IMR-90 (cell line): Measurements from ENCODE around the gene RALGAPA1. TPM values are rescaled to one million over a fixed set of nuclear protein-coding genes. Genes with fewer than 3 reads are reported as not detected.

Experiments
- ATAC-seq: fragments of 200-7000 bp; cut with Tn5 transposase; 2 replicates; pipeline ENCODE4 v1.9.1; 2020; ENCODE audit warnings: low read depth, mild to moderate bottlenecking, moderate library complexity
- BruUV-seq: library from RNA; stranded (reverse); fragments of 400-500 nt; replicated peaks from 2 replicates; lab custom pipeline; 2021; lab: Mats Ljungman, UMichigan
- CTCF ChIA-PET: fragments of 300-600 bp; formaldehyde crosslinking; extraction: SDS; loops from one replicate; lab custom pipeline; 2021; ENCODE audit warnings: antibody characterized with exemption; lab: Yijun Ruan, JAX
- POLR2A ChIA-PET: fragments of 300-600 bp; sonication (Branson Sonifier 250); formaldehyde crosslinking; loops from one replicate; lab custom pipeline; 2022; ENCODE audit warnings: antibody characterized with exemption; ENCODE audit not compliant: unreplicated experiment; lab: Charles Lee
- DNase-seq: peaks from one replicate; pipeline ENCODE4 v3.0.0; 2013
- H2AFZ ChIP-seq: replicated peaks from 2 replicates; pipeline ENCODE3; 2013; ENCODE audit warnings: low read length, mild to moderate bottlenecking; ENCODE audit not compliant: poor library complexity
- H2AK5ac ChIP-seq: 2 replicates; pipeline ENCODE4 v1.6.1; 2013; ENCODE audit warnings: low read depth, low read length, inconsistent platforms
- H2AK9ac ChIP-seq: replicated peaks from 2 replicates; pipeline ENCODE3; 2013; ENCODE audit warnings: mild to moderate bottlenecking, low read depth, low read length, moderate library complexity; ENCODE audit not compliant: poor library complexity
- H2BK120ac ChIP-seq: 2 replicates; pipeline ENCODE4 v1.6.1; 2013; ENCODE audit warnings: low read depth, low read length, inconsistent platforms
- H2BK15ac ChIP-seq: 3 replicates; pipeline ENCODE4 v1.6.1; 2013; ENCODE audit warnings: low read depth, low read length, inconsistent platforms
- H2BK20ac ChIP-seq: 2 replicates; pipeline ENCODE4 v1.6.1; 2013; ENCODE audit warnings: low read depth, mild to moderate bottlenecking, inconsistent platforms, low read length, moderate library complexity
- H2BK5ac ChIP-seq: 2 replicates; pipeline ENCODE4 v1.6.1; 2013; ENCODE audit warnings: mild to moderate bottlenecking, low read depth, low read length, inconsistent platforms; ENCODE audit not compliant: poor library complexity, severe bottlenecking
- H3K14ac ChIP-seq: replicated peaks from 2 replicates; pipeline ENCODE4 v1.6.1; 2013; ENCODE audit warnings: low read depth, low read length, inconsistent platforms
- H3K18ac ChIP-seq: 2 replicates; pipeline ENCODE4 v1.6.1; 2013; ENCODE audit warnings: low read depth, low read length, control low read depth
- H3K23ac ChIP-seq: 2 replicates; pipeline ENCODE4 v1.6.1; 2013; ENCODE audit warnings: low read depth, low read length, inconsistent platforms
- H3K27ac ChIP-seq: 2 replicates; pipeline ENCODE4 v1.5.1; 2013; ENCODE audit warnings: mild to moderate bottlenecking, control low read depth, low read length; ENCODE audit not compliant: insufficient read depth
- H3K27me3 ChIP-seq: 2 replicates; pipeline ENCODE4 v1.6.1; 2013; ENCODE audit warnings: low read length; ENCODE audit not compliant: control insufficient read depth, insufficient read depth
- H3K36me3 ChIP-seq: 2 replicates; pipeline ENCODE4 v1.6.1; 2013; ENCODE audit warnings: low read length, mixed read lengths; ENCODE audit not compliant: control insufficient read depth, insufficient read depth
- H3K4ac ChIP-seq: 2 replicates; pipeline ENCODE4 v1.6.1; 2013; ENCODE audit warnings: low read depth, low read length, inconsistent platforms
- H3K4me1 ChIP-seq: 2 replicates; pipeline ENCODE4 v1.6.1; 2013; ENCODE audit warnings: low read length, mixed read lengths; ENCODE audit not compliant: control insufficient read depth, insufficient read depth
- H3K4me2 ChIP-seq: 2 replicates; pipeline ENCODE4 v1.6.1; 2013; ENCODE audit warnings: low read depth, mild to moderate bottlenecking, control low read depth, low read length, moderate library complexity
- H3K4me3 ChIP-seq: 2 replicates; pipeline ENCODE4 v1.5.1; 2013; ENCODE audit warnings: low read depth, mild to moderate bottlenecking, control low read depth, low read length, moderate library complexity; ENCODE audit not compliant: insufficient read depth
- H3K56ac ChIP-seq: 2 replicates; pipeline ENCODE4 v1.6.1; 2013; ENCODE audit warnings: low read length, inconsistent platforms; ENCODE audit not compliant: insufficient read depth; ENCODE audit errors: extremely low read depth
- H3K79me1 ChIP-seq, 2 experiments: 2 replicates each; pipeline ENCODE4 v1.6.1; 2013; ENCODE audit warnings: low read length in 2 of 2, inconsistent platforms in 1 of 2, low read depth in 1 of 2
- H3K9ac ChIP-seq: 2 replicates; pipeline ENCODE4 v1.6.1; 2013; ENCODE audit warnings: low read depth, low read length, control low read depth
- H3K9me1 ChIP-seq: 2 replicates; pipeline ENCODE4 v1.6.1; 2013; ENCODE audit warnings: low read length, inconsistent platforms; ENCODE audit not compliant: insufficient read depth
- H3K9me3 ChIP-seq: 2 replicates; pipeline ENCODE4 v1.6.1; 2013; ENCODE audit warnings: low read length; ENCODE audit not compliant: control insufficient read depth, insufficient read depth
- H4K20me1 ChIP-seq: 2 replicates; pipeline ENCODE4 v1.6.1; 2013; ENCODE audit warnings: low read length, inconsistent platforms; ENCODE audit not compliant: insufficient read depth
- H4K5ac ChIP-seq: 2 replicates; pipeline ENCODE4 v1.6.1; 2013; ENCODE audit warnings: mild to moderate bottlenecking, low read depth, low read length, control low read depth
- H4K8ac ChIP-seq, 2 experiments: 2 replicates each; pipeline ENCODE4 v1.6.1; 2013; ENCODE audit warnings: low read depth in 2 of 2, low read length in 2 of 2, control low read depth in 1 of 2, inconsistent platforms in 1 of 2
- H4K91ac ChIP-seq: 2 replicates; pipeline ENCODE4 v1.6.1; 2013; ENCODE audit warnings: low read depth, low read length, inconsistent platforms; ENCODE audit not compliant: insufficient read depth
- CHD1 ChIP-seq: IDR thresholded peaks from 2 replicates; pipeline ENCODE4 v1.6.1; 2012; ENCODE audit warnings: low read depth, low read length, improper control_type of control experiment
- POLR2A ChIP-seq: IDR thresholded peaks from 2 replicates; pipeline ENCODE4 v1.6.1; 2012; ENCODE audit warnings: mild to moderate bottlenecking, low read depth, low read length
- WGBS, 2 experiments: methylation state at CpG; one replicate each; pipeline versions ENCODE4 v1.1.5 to v1.1.7; 2013; ENCODE audit warnings: missing lambda C conversion rate in 2 of 2; ENCODE audit not compliant: insufficient read length in 1 of 2; ENCODE audit errors: extremely low coverage in 2 of 2; 5-methylcytosine and 5-hydroxymethylcytosine counted together
- dilution Hi-C: fragments of 300-500 bp; cut with HindIII; formaldehyde crosslinking; loops from one replicate; pipeline ENCODE4 v1.14.3; 2018; ENCODE audit warnings: low sequenced_read_pairs; ENCODE audit not compliant: unreplicated experiment
- in situ Hi-C: fragments of 300-500 bp; cut with MboI; formaldehyde crosslinking; loops from 3 replicates; pipeline ENCODE4 v1.14.3; 2019; ENCODE audit warnings: low sequenced_read_pairs, inconsistent platforms, mixed read lengths
- intact Hi-C: fragments of 100-400 bp; cut with micrococcal nuclease; formaldehyde crosslinking; loops from 2 replicates; pipeline ENCODE4 v1.10.0; 2022
- polyA plus RNA-seq, 3 experiments: library from polyadenylated mRNA; depleted of rRNA; stranded (reverse); fragments of >200 nt; gene quantifications; 2 replicates each; pipeline ENCODE4 v1.2.3, GENCODE V29; 2012; ENCODE audit warnings: low replicate concordance in 1 of 3
- total RNA-seq: library from RNA; depleted of rRNA; stranded (reverse); fragments of >200 nt; gene quantifications from 2 replicates; pipeline ENCODE4 v1.2.3, GENCODE V29; 2012
- TF ChIP-seq, protein P1 (sequence below): fragments of 150-350 bp; IDR thresholded peaks from 2 replicates; pipeline ENCODE4 v1.6.1; 2016; ENCODE audit warnings: low read depth, mild to moderate bottlenecking, low read length, moderate library complexity, borderline replicate concordance
- TF ChIP-seq, protein P2 (sequence below): conservative IDR thresholded peaks from 2 replicates; pipeline ENCODE4 v1.5.1; 2012; ENCODE audit warnings: mild to moderate bottlenecking, low read depth, low read length, improper control_type of control experiment

The RALGAPA1 gene
- total and polyA plus RNA-seq, 2 of the 4 experiments (the other 2 are of a cell fraction), result 5.1 to 25.6 TPM

DNA sequence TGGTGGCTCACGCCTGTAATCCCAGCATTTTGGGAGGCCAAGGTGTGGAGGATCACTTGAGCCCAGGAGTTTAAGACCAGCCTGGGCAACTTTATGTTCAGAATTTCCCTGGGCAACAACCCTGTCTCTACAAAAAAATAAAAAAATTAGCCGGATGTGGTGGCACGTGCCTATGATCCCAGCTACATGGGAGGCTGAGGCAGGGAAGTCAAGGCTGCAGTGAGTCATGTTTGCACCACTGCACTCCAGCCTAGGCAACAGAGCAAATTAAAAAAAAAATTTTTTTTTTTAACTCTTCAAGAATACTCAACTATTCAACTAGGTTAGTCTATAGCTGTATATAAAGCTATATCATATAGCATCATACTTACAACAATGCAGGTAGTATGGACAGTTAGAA, 113.0 kb downstream of the RALGAPA1 start:
- H3K14ac ChIP-seq, result no peak overlapping the region
- no peak overlapping the region for H2BK20ac ChIP-seq
- H2AK5ac ChIP-seq, result no peak overlapping the region
- H4K5ac ChIP-seq, result no peak overlapping the region
- in situ Hi-C loops (no loop called here), intact Hi-C loops (no loop called here), dilution Hi-C loops (loop anchor here (25.0 kb wide), 1 partner anchor 259 kb away; no protein-coding TSS in a partner anchor)
- no peak overlapping the region for H4K8ac ChIP-seq
- no TSS peak for BruUV-seq
- H3K9me3 ChIP-seq, result no peaks in the 10 kb centered on the region
- no peaks in the 10 kb centered on the region for H4K20me1 ChIP-seq
- no CpG with 5 or more reads among the region's 3 CpGs for WGBS, 2 experiments
- ATAC-seq (no peak), DNase-seq (no peak)
- H3K18ac ChIP-seq, result no peak overlapping the region
- H3K27ac ChIP-seq, result no peak overlapping the region
- H3K4ac ChIP-seq, result no peak overlapping the region
- H2BK120ac ChIP-seq, result no peak overlapping the region
- TF ChIP-seq, protein P1, sequence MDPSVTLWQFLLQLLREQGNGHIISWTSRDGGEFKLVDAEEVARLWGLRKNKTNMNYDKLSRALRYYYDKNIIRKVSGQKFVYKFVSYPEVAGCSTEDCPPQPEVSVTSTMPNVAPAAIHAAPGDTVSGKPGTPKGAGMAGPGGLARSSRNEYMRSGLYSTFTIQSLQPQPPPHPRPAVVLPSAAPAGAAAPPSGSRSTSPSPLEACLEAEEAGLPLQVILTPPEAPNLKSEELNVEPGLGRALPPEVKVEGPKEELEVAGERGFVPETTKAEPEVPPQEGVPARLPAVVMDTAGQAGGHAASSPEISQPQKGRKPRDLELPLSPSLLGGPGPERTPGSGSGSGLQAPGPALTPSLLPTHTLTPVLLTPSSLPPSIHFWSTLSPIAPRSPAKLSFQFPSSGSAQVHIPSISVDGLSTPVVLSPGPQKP, result no peak
- TF ChIP-seq POLR2A (no peak), CHD1 (no peak)
- TF ChIP-seq, protein P2, sequence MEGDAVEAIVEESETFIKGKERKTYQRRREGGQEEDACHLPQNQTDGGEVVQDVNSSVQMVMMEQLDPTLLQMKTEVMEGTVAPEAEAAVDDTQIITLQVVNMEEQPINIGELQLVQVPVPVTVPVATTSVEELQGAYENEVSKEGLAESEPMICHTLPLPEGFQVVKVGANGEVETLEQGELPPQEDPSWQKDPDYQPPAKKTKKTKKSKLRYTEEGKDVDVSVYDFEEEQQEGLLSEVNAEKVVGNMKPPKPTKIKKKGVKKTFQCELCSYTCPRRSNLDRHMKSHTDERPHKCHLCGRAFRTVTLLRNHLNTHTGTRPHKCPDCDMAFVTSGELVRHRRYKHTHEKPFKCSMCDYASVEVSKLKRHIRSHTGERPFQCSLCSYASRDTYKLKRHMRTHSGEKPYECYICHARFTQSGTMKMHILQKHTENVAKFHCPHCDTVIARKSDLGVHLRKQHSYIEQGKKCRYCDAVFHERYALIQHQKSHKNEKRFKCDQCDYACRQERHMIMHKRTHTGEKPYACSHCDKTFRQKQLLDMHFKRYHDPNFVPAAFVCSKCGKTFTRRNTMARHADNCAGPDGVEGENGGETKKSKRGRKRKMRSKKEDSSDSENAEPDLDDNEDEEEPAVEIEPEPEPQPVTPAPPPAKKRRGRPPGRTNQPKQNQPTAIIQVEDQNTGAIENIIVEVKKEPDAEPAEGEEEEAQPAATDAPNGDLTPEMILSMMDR, result no peak
- ChIA-PET POLR2A (no interaction called here), CTCF (interaction anchor here (0.5 kb wide), 1 partner anchor 873 kb away, joined by 6 read pairs; no protein-coding TSS in a partner anchor)
- no peak overlapping the region for H2BK15ac ChIP-seq
- no peak overlapping the region for H3K9ac ChIP-seq
- no peak overlapping the region for H4K91ac ChIP-seq
- no peaks in the 10 kb centered on the region for H3K4me1 ChIP-seq
- H3K79me1 ChIP-seq, result no peaks in the 10 kb centered on the region; a peak in 1 of 4 replicates
- no peak overlapping the region for H2BK5ac ChIP-seq
- no peaks in the 10 kb centered on the region for H3K27me3 ChIP-seq
- no peak overlapping the region for H3K56ac ChIP-seq
- H2AK9ac ChIP-seq, result no peak overlapping the region
- no peak overlapping the region for H3K4me2 ChIP-seq
- no peak overlapping the region for H2AFZ ChIP-seq
- H3K36me3 ChIP-seq, result no peaks in the 10 kb centered on the region
- no peaks in the 10 kb centered on the region for H3K9me1 ChIP-seq
- no peak overlapping the region for H3K4me3 ChIP-seq
- no peak overlapping the region for H3K23ac ChIP-seq
